Activated CD8-positive, alpha-beta T cell treated with anti-CD3 and anti-CD28 coated beads, Interleukin-2, amount 10 ng/mL, durations not matched to agents 7 days and 5 days (primary cell): Measurements from ENCODE around the gene PPP1R7. TPM values are rescaled to one million over a fixed set of nuclear protein-coding genes. Genes with fewer than 3 reads are reported as not detected.

Source experiments
- ATAC-seq: fragments of 150-1000 bp; cut with Tn5 transposase; one replicate; pipeline ENCODE4 v1.10.0; 2021; ENCODE audit warnings: moderate library complexity
- CTCF ChIA-PET: fragments of 350-600 bp; sonication (Branson Sonifier 250); formaldehyde crosslinking; loops from one replicate; lab custom pipeline; 2021; ENCODE audit warnings: antibody characterized with exemption; lab: Charles Lee
- POLR2A ChIA-PET: fragments of 350-600 bp; sonication (Branson Sonifier 250); formaldehyde crosslinking; loops from one replicate; lab custom pipeline; 2021; ENCODE audit warnings: antibody characterized with exemption; lab: Charles Lee
- DNase-seq: peaks from one replicate; pipeline ENCODE4 v3.0.0-alpha.2; 2020
- H3K27ac Mint-ChIP-seq: one replicate; pipeline ENCODE4 v1.8.0; 2021; ENCODE audit warnings: mild to moderate bottlenecking, mixed read lengths
- H3K27me3 Mint-ChIP-seq: one replicate; pipeline ENCODE4 v1.8.0; 2021; ENCODE audit warnings: low read depth, mixed read lengths
- H3K36me3 Mint-ChIP-seq: one replicate; pipeline ENCODE4 v1.8.0; 2021; ENCODE audit warnings: low read depth, mixed read lengths
- H3K4me1 Mint-ChIP-seq: one replicate; pipeline ENCODE4 v1.8.0; 2021; ENCODE audit warnings: low read depth, mixed read lengths
- H3K4me3 Mint-ChIP-seq: one replicate; pipeline ENCODE4 v1.8.0; 2021; ENCODE audit warnings: mild to moderate bottlenecking, mixed read lengths
- H3K9me3 Mint-ChIP-seq: one replicate; pipeline ENCODE4 v1.8.0; 2022; ENCODE audit warnings: mixed read lengths; ENCODE audit not compliant: insufficient read depth
- total RNA-seq, 2 experiments: library from RNA; stranded (reverse); gene quantifications; one replicate each; pipeline ENCODE4 v1.2.3, GENCODE V29; 2021

PPP1R7 gene
- total RNA-seq, 2 experiments from 2014 or later = 90.8 to 97.2 TPM

DNA sequence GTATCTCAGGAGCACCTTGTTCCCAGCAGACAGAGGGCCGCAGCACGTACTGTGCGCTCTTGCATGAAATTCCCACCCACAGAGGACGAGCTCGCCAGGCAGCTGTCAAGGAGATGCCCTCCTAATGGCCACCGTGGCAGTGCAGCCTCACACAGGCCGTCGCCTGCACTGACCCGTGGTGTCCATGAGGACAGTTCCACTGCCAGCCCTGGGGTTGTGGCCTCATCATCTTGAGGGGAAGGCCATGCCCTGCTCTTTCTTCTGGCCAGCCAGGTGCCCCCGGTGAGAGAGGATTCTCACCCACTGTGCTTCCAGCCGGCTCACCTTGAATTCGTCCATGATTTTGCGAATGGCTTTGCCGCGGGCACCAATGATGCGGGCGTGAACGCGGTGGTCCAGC is 80.2 kb downstream of the PPP1R7 start:
- ChIA-PET CTCF (no interaction called here), POLR2A (no interaction called here)

DNA sequence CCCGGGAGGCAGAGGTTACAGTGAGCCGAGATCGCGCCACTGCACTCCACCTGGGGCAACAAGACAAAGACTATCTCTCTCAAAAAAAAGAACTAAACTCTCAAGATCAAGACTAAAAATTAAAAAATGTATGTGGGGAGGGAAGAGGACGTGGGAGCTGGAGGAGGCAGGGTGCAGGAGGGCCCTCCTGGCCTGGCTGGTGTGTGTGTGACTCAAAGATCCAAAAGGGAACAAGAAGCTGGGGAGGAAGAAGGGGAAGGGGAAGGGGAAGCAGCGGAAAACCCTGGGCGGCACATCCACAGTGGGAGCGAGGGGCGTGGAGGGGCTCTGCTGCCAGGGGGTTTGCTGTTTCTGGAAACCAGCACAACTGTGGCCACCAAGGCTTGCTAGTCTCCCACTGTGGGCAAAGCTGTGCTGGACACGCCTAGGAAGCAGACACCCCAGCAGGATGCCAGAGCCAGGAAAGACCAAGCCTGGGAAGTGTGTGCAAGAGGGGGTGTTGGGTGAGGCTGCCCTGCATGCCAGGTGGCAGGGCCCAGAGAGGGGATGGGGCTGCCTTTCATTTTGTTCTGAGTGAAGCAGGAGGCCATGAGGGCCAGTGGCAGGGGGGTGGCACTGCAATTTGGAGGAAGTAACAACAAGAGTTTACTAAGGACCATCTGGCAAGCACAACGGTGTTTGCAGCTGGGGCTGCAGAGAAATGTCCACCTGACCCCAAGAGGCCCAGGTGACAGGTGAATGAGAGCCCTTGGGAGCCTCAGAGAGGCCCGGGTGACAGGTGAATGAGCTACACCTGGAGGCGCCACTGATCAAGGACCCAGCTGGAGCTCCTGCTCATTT is 82.7 kb downstream of the PPP1R7 start:
- Mint-ChIP-seq H3K27ac (peak overlapping the region; percentile 8), H3K36me3 (peaks cover 64% of the 10 kb centered on the region), H3K4me3 (no peak overlapping the region), H3K4me1 (peaks cover 6% of the 10 kb centered on the region), H3K9me3 (no peaks in the 10 kb centered on the region), H3K27me3 (no peaks in the 10 kb centered on the region)
- ChIA-PET CTCF (no interaction called here), POLR2A (no interaction called here)
- no peak for ATAC-seq
- no peak for DNase-seq

More for the DNA sequence above, 80.2 kb downstream of the PPP1R7 start:
- DNase-seq (no peak), ATAC-seq (no peak)
- Mint-ChIP-seq H3K27me3 (no peaks in the 10 kb centered on the region), H3K9me3 (no peaks in the 10 kb centered on the region), H3K27ac (no peak overlapping the region), H3K4me3 (no peak overlapping the region), H3K4me1 (peaks cover 6% of the 10 kb centered on the region), H3K36me3 (peaks cover 50% of the 10 kb centered on the region)

Other genes with a start within 250 kb of the PPP1R7 start
- gene CROCC2, start 244.1 kb upstream of the PPP1R7 start, total RNA-seq = not detected
- 1 to 10 TPM; 3.4 to 3.5 TPM for gene SNED1, start 151.8 kb upstream of the PPP1R7 start, total RNA-seq
- gene MTERF4, start 48.2 kb upstream of the PPP1R7 start, total RNA-seq = 10 to 100 TPM; 24.1 to 26.3 TPM
- 10 to 100 TPM; 46.7 to 52.4 TPM for gene PASK, start 995 bp upstream of the PPP1R7 start, total RNA-seq
- under 1 TPM; 0.29 to 0.31 TPM for gene ANO7, start 38.2 kb downstream of the PPP1R7 start, total RNA-seq
- 100 to 1,000 TPM; 186 to 187 TPM for gene HDLBP, start 165.2 kb downstream of the PPP1R7 start, total RNA-seq
- gene SEPTIN2, start 165.5 kb downstream of the PPP1R7 start, total RNA-seq = 100 to 1,000 TPM; 247 TPM
- 10 to 100 TPM; 19.3 to 22.7 TPM for gene FARP2, start 205.8 kb downstream of the PPP1R7 start, total RNA-seq